ENCODE data around the gene VAMP5. TPM values are rescaled to one million over a fixed set of nuclear protein-coding genes. Genes with fewer than 3 reads are reported as not detected.

VAMP5 gene
- total RNA-seq, 1 donor from 2014 or later: 17.1 TPM

DNA sequence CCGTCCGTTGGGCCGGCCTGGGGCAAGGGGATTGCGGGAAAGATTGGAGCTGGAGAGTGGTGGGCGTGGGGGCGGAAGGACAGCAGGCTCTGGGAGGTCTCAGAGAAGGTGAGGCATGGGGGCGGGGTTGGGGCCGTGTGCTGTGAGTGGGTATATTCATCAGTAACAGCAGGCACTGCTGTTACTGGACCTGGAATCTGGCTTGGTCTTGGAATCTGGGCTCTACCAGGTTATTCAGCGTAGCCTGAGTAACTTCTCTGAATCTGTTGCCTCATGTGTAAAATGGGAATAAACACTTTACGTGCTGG, 11.7 kb downstream of the VAMP5 start:
- H3K4me3 ChIP-seq (ENCODE audit: insufficient read depth, low read depth, low read length): peak overlapping the region; percentile 93
- H3K9me3 Mint-ChIP-seq (ENCODE audit: unreplicated experiment): peaks cover 3% of the 10 kb centered on the region
- H3K27ac Mint-ChIP-seq (ENCODE audit: unreplicated experiment): peak overlapping the region; percentile 94
- peak overlapping the region; percentile 77 for H2AFZ ChIP-seq (ENCODE audit: low read depth, low read length)
- peaks cover 30% of the 10 kb centered on the region for H3K79me2 ChIP-seq (ENCODE audit: insufficient read depth, low read length)
- peaks cover 8% of the 10 kb centered on the region for H3K36me3 ChIP-seq (ENCODE audit: insufficient read depth, low read length)
- H3K27me3 Mint-ChIP-seq (ENCODE audit: low read depth, unreplicated experiment): no peaks in the 10 kb centered on the region
- no peak for TF ChIP-seq EZH2 (IDR thresholded peaks at IDR 0.05; ENCODE audit: insufficient read depth, low read length)
- TF ChIP-seq, protein P1, sequence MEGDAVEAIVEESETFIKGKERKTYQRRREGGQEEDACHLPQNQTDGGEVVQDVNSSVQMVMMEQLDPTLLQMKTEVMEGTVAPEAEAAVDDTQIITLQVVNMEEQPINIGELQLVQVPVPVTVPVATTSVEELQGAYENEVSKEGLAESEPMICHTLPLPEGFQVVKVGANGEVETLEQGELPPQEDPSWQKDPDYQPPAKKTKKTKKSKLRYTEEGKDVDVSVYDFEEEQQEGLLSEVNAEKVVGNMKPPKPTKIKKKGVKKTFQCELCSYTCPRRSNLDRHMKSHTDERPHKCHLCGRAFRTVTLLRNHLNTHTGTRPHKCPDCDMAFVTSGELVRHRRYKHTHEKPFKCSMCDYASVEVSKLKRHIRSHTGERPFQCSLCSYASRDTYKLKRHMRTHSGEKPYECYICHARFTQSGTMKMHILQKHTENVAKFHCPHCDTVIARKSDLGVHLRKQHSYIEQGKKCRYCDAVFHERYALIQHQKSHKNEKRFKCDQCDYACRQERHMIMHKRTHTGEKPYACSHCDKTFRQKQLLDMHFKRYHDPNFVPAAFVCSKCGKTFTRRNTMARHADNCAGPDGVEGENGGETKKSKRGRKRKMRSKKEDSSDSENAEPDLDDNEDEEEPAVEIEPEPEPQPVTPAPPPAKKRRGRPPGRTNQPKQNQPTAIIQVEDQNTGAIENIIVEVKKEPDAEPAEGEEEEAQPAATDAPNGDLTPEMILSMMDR (IDR thresholded peaks at IDR 0.05; ENCODE audit: insufficient read depth, low read depth, low read length): no peak
- no peaks in the 10 kb centered on the region for H3K9me3 ChIP-seq (ENCODE audit: insufficient read depth, low read depth, low read length)
- peak overlapping the region; percentile 88 for H3K4me2 ChIP-seq (ENCODE audit: low read length)
- H3K4me1 Mint-ChIP-seq (ENCODE audit: low read depth, unreplicated experiment): peaks cover 23% of the 10 kb centered on the region
- peak overlapping the region; percentile 94 for H3K27ac ChIP-seq (ENCODE audit: low read depth, low read length)
- DNase-seq (ENCODE audit: low read depth) (no peak), FAIRE-seq (no peak)
- H3K4me1 ChIP-seq (ENCODE audit: insufficient read depth, low read length): peaks cover 24% of the 10 kb centered on the region
- H3K27me3 ChIP-seq (ENCODE audit: insufficient read depth, low read length): no peaks in the 10 kb centered on the region
- H3K36me3 Mint-ChIP-seq (ENCODE audit: low read depth, unreplicated experiment): peaks cover 10% of the 10 kb centered on the region
- H3K4me3 Mint-ChIP-seq (ENCODE audit: unreplicated experiment): peak overlapping the region; percentile 100
- H3K9ac ChIP-seq (ENCODE audit: low read length): peak overlapping the region; percentile 95
- H4K20me1 ChIP-seq (ENCODE audit: insufficient read depth, low read length): peaks cover 24% of the 10 kb centered on the region

DNA sequence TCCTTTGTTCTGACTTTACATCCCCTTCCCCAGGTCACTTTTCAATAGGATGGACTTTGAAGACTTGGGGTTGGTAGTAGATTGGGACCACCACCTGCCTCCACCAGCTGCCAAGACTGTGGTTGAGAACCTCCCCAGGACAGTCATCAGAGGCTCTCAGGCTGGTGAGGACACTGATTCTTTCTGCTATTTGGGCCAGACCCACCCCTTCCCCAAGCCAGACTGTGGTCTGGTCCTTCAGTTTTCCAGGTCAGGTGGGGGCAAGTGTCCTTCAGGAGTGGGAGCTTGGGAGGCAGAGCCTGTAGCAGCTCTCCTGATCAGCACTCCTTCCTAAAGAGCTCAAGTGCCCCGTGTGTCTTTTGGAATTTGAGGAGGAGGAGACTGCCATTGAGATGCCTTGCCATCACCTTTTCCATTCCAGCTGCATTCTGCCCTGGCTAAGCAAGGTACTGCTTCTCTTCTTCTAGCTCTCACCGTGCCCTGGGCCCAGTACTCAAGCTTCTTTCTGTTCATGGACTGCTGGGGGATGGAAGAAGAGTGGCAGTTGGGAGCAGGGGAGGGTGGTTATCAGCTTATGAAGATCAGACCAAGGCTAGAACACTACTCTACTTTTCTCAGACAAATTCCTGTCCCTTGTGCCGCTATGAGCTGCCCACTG, 12.4 kb downstream of the VAMP5 start:
- Histone ChIP-seq H3K9me3 (ENCODE audit: insufficient read depth, low read depth, low read length) (no peaks in the 10 kb centered on the region), H3K9ac (ENCODE audit: low read length) (peak overlapping the region; percentile 95), H3K79me2 (ENCODE audit: insufficient read depth, low read length) (peaks cover 36% of the 10 kb centered on the region), H3K27ac (ENCODE audit: low read depth, low read length) (peak overlapping the region; percentile 94), H3K36me3 (ENCODE audit: insufficient read depth, low read length) (peaks cover 8% of the 10 kb centered on the region), H4K20me1 (ENCODE audit: insufficient read depth, low read length) (peaks cover 24% of the 10 kb centered on the region), H3K4me3 (ENCODE audit: insufficient read depth, low read depth, low read length) (peak overlapping the region; percentile 93), H3K4me1 (ENCODE audit: insufficient read depth, low read length) (peaks cover 21% of the 10 kb centered on the region), H3K4me2 (ENCODE audit: low read length) (peak overlapping the region; percentile 88), H2AFZ (ENCODE audit: low read depth, low read length) (no peak overlapping the region), H3K27me3 (ENCODE audit: insufficient read depth, low read length) (no peaks in the 10 kb centered on the region)
- no peak for TF ChIP-seq EZH2 (IDR thresholded peaks at IDR 0.05; ENCODE audit: insufficient read depth, low read length)
- TF ChIP-seq, protein P1 (IDR thresholded peaks at IDR 0.05; ENCODE audit: insufficient read depth, low read depth, low read length): no peak
- Mint-ChIP-seq H3K27ac (ENCODE audit: unreplicated experiment) (no peak overlapping the region), H3K27me3 (ENCODE audit: low read depth, unreplicated experiment) (no peaks in the 10 kb centered on the region), H3K36me3 (ENCODE audit: low read depth, unreplicated experiment) (peaks cover 10% of the 10 kb centered on the region), H3K9me3 (ENCODE audit: unreplicated experiment) (no peaks in the 10 kb centered on the region), H3K4me3 (ENCODE audit: unreplicated experiment) (peak overlapping the region; percentile 100), H3K4me1 (ENCODE audit: low read depth, unreplicated experiment) (peaks cover 17% of the 10 kb centered on the region)
- no peak for DNase-seq (ENCODE audit: low read depth)
- no peak for FAIRE-seq

GRCh38 chr2:85597241-85597640, 13.0 kb downstream of the VAMP5 start:
- Mint-ChIP-seq H3K36me3 (ENCODE audit: low read depth, unreplicated experiment) (peaks cover 10% of the 10 kb centered on the region), H3K4me3 (ENCODE audit: unreplicated experiment) (peak overlapping the region; percentile 100), H3K9me3 (ENCODE audit: unreplicated experiment) (no peaks in the 10 kb centered on the region), H3K27ac (ENCODE audit: unreplicated experiment) (peak overlapping the region; percentile 34), H3K27me3 (ENCODE audit: low read depth, unreplicated experiment) (no peaks in the 10 kb centered on the region), H3K4me1 (ENCODE audit: low read depth, unreplicated experiment) (peaks cover 14% of the 10 kb centered on the region)
- H4K20me1 ChIP-seq (ENCODE audit: insufficient read depth, low read length): peaks cover 24% of the 10 kb centered on the region
- H3K9ac ChIP-seq (ENCODE audit: low read length): peak overlapping the region; percentile 95
- no peak overlapping the region for H3K4me3 ChIP-seq (ENCODE audit: insufficient read depth, low read depth, low read length)
- no peak for DNase-seq (ENCODE audit: low read depth)
- no peaks in the 10 kb centered on the region for H3K27me3 ChIP-seq (ENCODE audit: insufficient read depth, low read length)
- TF ChIP-seq, protein P1 (IDR thresholded peaks at IDR 0.05; ENCODE audit: insufficient read depth, low read depth, low read length): no peak
- TF ChIP-seq EZH2 (IDR thresholded peaks at IDR 0.05; ENCODE audit: insufficient read depth, low read length): no peak
- peaks cover 34% of the 10 kb centered on the region for H3K79me2 ChIP-seq (ENCODE audit: insufficient read depth, low read length)
- peaks cover 8% of the 10 kb centered on the region for H3K36me3 ChIP-seq (ENCODE audit: insufficient read depth, low read length)
- peaks cover 21% of the 10 kb centered on the region for H3K4me1 ChIP-seq (ENCODE audit: insufficient read depth, low read length)
- no peak overlapping the region for H2AFZ ChIP-seq (ENCODE audit: low read depth, low read length)
- H3K9me3 ChIP-seq (ENCODE audit: insufficient read depth, low read depth, low read length): no peaks in the 10 kb centered on the region
- FAIRE-seq: no peak
- H3K27ac ChIP-seq (ENCODE audit: low read depth, low read length): no peak overlapping the region
- H3K4me2 ChIP-seq (ENCODE audit: low read length): peak overlapping the region; percentile 88

All from astrocyte (in vitro differentiated cells and primary cell).